ENCODE results near the gene CYP26A1.

- TF ChIP-seq CTCF (IDR thresholded peaks at IDR 0.05; ENCODE audit: borderline replicate concordance, extremely low read depth, low read length, poor library complexity, severe bottlenecking) (no peak), EZH2 (IDR thresholded peaks at IDR 0.05; ENCODE audit: borderline replicate concordance, low read depth, low read length, severe bottlenecking) (no peak)
These were observed 10.2 kb downstream of the CYP26A1 start for GRCh38 chr10:93083743-93084539.
